HepG2 (cell line): Measurements from ENCODE around the gene KIFC1. TPM values are rescaled to one million over a fixed set of nuclear protein-coding genes. Genes with fewer than 3 reads are reported as not detected.

ENCODE experiments used
- ATAC-seq: fragments of 200-7000 bp; cut with Tn5 transposase; 3 replicates; pipeline ENCODE4 v1.9.1; 2020; ENCODE audit warnings: mild to moderate bottlenecking, moderate library complexity
- BruUV-seq: library from RNA; stranded (reverse); fragments of 400-500 nt; replicated peaks from 2 replicates; lab custom pipeline; 2021; lab: Mats Ljungman, UMichigan
- CTCF ChIA-PET: fragments of 300-600 bp; formaldehyde crosslinking; extraction: SDS; loops from one replicate; lab custom pipeline; 2021; ENCODE audit warnings: low total read pairs, inconsistent platforms, low intra/inter-chr PET ratio; lab: Yijun Ruan, JAX
- POLR2A ChIA-PET: fragments of 350-600 bp; sonication (Branson Sonifier 250); formaldehyde crosslinking; loops from one replicate; lab custom pipeline; 2020; ENCODE audit warnings: antibody characterized with exemption, inconsistent platforms; lab: Yijun Ruan, JAX
- DNase-seq: peaks from one replicate; pipeline ENCODE4 v3.0.0-alpha.2; 2015; ENCODE audit warnings: low spot score
- FAIRE-seq: peaks from 3 replicates; lab custom pipeline; 2011; peaks lifted over from hg19 to GRCh38; lab: Jason Lieb, UNC
- H2AFZ ChIP-seq: one replicate; pipeline ENCODE4 v1.6.1; 2011; ENCODE audit warnings: low read length, inconsistent platforms
- H3K27ac ChIP-seq: fragments of 300-600 bp; 3 replicates; pipeline ENCODE4 v1.8.0; 2011; ENCODE audit warnings: mixed run types, mild to moderate bottlenecking, mixed read lengths, low read length, inconsistent platforms; ENCODE audit not compliant: insufficient read depth; ENCODE audit errors: extremely low read length
- H3K27me3 ChIP-seq, 2 experiments: fragments of 200-600 bp in 1 of 2; 2 replicates in 1 of 2; 3 replicates in 1 of 2; pipeline versions ENCODE4 v1.6.0 to v1.8.0; 2011; ENCODE audit warnings: low read length in 2 of 2, mild to moderate bottlenecking in 2 of 2, moderate library complexity in 2 of 2, inconsistent platforms in 1 of 2; ENCODE audit not compliant: insufficient read depth in 2 of 2, control insufficient read depth in 1 of 2
- H3K36me3 ChIP-seq, 2 experiments: fragments of 200-600 bp in 1 of 2; replicated peaks in 1 of 2; 2 replicates in 1 of 2; 3 replicates in 1 of 2; pipeline versions ENCODE4 v1.5.1 to v1.8.0; 2011; ENCODE audit warnings: low read length in 2 of 2, inconsistent platforms in 1 of 2; ENCODE audit not compliant: insufficient read depth in 2 of 2, control insufficient read depth in 1 of 2
- H3K4me1 ChIP-seq: 2 replicates; pipeline ENCODE4 v1.5.1; 2012; ENCODE audit warnings: low read length, inconsistent platforms; ENCODE audit not compliant: insufficient read depth
- H3K4me2 ChIP-seq: 2 replicates; pipeline ENCODE4 v1.6.0; 2011; ENCODE audit warnings: low read depth, low read length, inconsistent platforms
- H3K4me3 ChIP-seq, 3 experiments: fragments of 200-600 bp in 1 of 3; sonication (generic), shearing (Covaris generic) in 1 of 3; replicated peaks in 1 of 3; 2 replicates each; pipeline ENCODE4 v1.5.1; 2011 to 2016; ENCODE audit warnings: low read length in 3 of 3, inconsistent platforms in 2 of 3, low read depth in 2 of 3, mild to moderate bottlenecking in 2 of 3, control low read depth in 1 of 3, mixed read lengths in 1 of 3; ENCODE audit not compliant: insufficient read depth in 1 of 3
- H3K79me2 ChIP-seq: one replicate; pipeline ENCODE4 v1.6.1; 2011; ENCODE audit warnings: low read length, inconsistent platforms; ENCODE audit not compliant: insufficient read depth
- H3K9ac ChIP-seq: 2 replicates; pipeline ENCODE4 v1.6.0; 2011; ENCODE audit warnings: mild to moderate bottlenecking, low read depth, low read length, inconsistent platforms; ENCODE audit not compliant: insufficient read depth
- H3K9me3 ChIP-seq: 2 replicates; pipeline ENCODE4 v1.5.1; 2012; ENCODE audit warnings: mild to moderate bottlenecking, low read length
- H4K20me1 ChIP-seq: 2 replicates; pipeline ENCODE4 v1.6.0; 2011; ENCODE audit warnings: inconsistent platforms, mild to moderate bottlenecking, low read length, moderate library complexity; ENCODE audit not compliant: insufficient read depth
- CENPBD1 ChIP-seq: sonication (generic); formaldehyde crosslinking; IDR thresholded peaks from 2 replicates; pipeline ENCODE4 v1.8.0; 2022; ENCODE audit warnings: missing genetic modification reagents, low read depth, mild to moderate bottlenecking, borderline replicate concordance
- FOXO1 ChIP-seq: sonication (generic); formaldehyde crosslinking; IDR thresholded peaks from 2 replicates; pipeline ENCODE4 v1.4.0; 2020; ENCODE audit warnings: missing genetic modification reagents
- MLLT10 ChIP-seq: sonication (generic); formaldehyde crosslinking; IDR thresholded peaks from 2 replicates; pipeline ENCODE4 v1.4.0; 2020; ENCODE audit warnings: missing genetic modification reagents
- NFYB ChIP-seq: sonication (generic); formaldehyde crosslinking; IDR thresholded peaks from 2 replicates; pipeline ENCODE4 v1.4.0; 2020; ENCODE audit warnings: missing genetic modification reagents
- RFX3 ChIP-seq: IDR thresholded peaks from 2 replicates; pipeline ENCODE4 v1.6.1; 2016; ENCODE audit warnings: missing biosample characterization, missing genetic modification reagents
- TAF15 ChIP-seq: fragments of 200-400 bp; formaldehyde crosslinking; IDR thresholded peaks from one replicate; pipeline ENCODE4 v1.6.1; 2018; ENCODE audit warnings: mild to moderate bottlenecking, low read depth, low read length; ENCODE audit not compliant: poor library complexity, severe bottlenecking
- TBX3 ChIP-seq: fragments of 450-650 bp; IDR thresholded peaks from 2 replicates; pipeline ENCODE4 v1.6.1; 2017; ENCODE audit warnings: antibody characterized with exemption, mild to moderate bottlenecking, inconsistent platforms, borderline replicate concordance
- ZNF235 ChIP-seq: sonication (generic); formaldehyde crosslinking; IDR thresholded peaks from 2 replicates; pipeline ENCODE4 v1.8.1; 2023; ENCODE audit warnings: mild to moderate bottlenecking, missing genetic modification reagents, borderline replicate concordance
- ZNF557 ChIP-seq: sonication (generic); formaldehyde crosslinking; IDR thresholded peaks from 2 replicates; pipeline ENCODE4 v1.4.0; 2020; ENCODE audit warnings: missing genetic modification reagents
- ZNF646 ChIP-seq: sonication (generic); formaldehyde crosslinking; IDR thresholded peaks from 2 replicates; pipeline ENCODE4 v1.9.0; 2021; ENCODE audit warnings: mild to moderate bottlenecking, missing genetic modification reagents
- ZNF883 ChIP-seq: sonication (generic); formaldehyde crosslinking; IDR thresholded peaks from 2 replicates; pipeline ENCODE4 v1.5.1; 2020; ENCODE audit warnings: mild to moderate bottlenecking, missing genetic modification reagents; ENCODE audit errors: not compliant biosample characterization
- ZNF891 ChIP-seq: sonication (generic); formaldehyde crosslinking; IDR thresholded peaks from 2 replicates; pipeline ENCODE4 v1.5.0; 2020; ENCODE audit warnings: mild to moderate bottlenecking, missing genetic modification reagents
- WGBS: methylation state at CpG from one replicate; pipeline ENCODE4 v1.1.6; 2017; ENCODE audit warnings: low lambda C conversion rate; 5-methylcytosine and 5-hydroxymethylcytosine counted together
- in situ Hi-C: cut with HindIII; loops from 2 replicates; pipeline ENCODE4 v1.10.0; 2017; ENCODE audit warnings: low pct_unique_long_range_greater_than_20kb; ENCODE audit not compliant: extremely low pct_ligation_motif_present
- intact Hi-C: fragments of 100-400 bp; cut with micrococcal nuclease; formaldehyde crosslinking; loops from one replicate; pipeline ENCODE4 v1.10.0; 2022; ENCODE audit not compliant: unreplicated experiment
- polyA plus RNA-seq, 8 experiments: library from polyadenylated mRNA; depleted of rRNA in 3 of 8; stranded (reverse) in 7 of 8; unstranded in 1 of 8; fragments of >200 nt; fragmentation: Illumina TruSeq in 4 of 8; extraction: Trizol in 4 of 8; gene quantifications; 2 replicates each; pipeline versions ENCODE4 v1.2.1 to v1.2.3, GENCODE V29; 2011 to 2016; ENCODE audit warnings: low read depth in 4 of 8, missing spikeins in 1 of 8, mixed read lengths in 1 of 8; ENCODE audit not compliant: insufficient read depth in 1 of 8
- total RNA-seq, 5 experiments: library from RNA; depleted of rRNA; stranded (reverse); fragments of >200 nt; fragmentation: Illumina TruSeq; extraction: Trizol; gene quantifications; 2 replicates each; pipeline ENCODE4 v1.2.3, GENCODE V29; 2016; ENCODE audit warnings: low read depth in 1 of 5
- TF ChIP-seq, protein P1 (sequence below): sonication (generic); formaldehyde crosslinking; IDR thresholded peaks from 2 replicates; pipeline ENCODE4 v1.5.1; 2020; ENCODE audit warnings: missing genetic modification reagents, mild to moderate bottlenecking, borderline replicate concordance
- TF ChIP-seq, protein P2 (sequence below), 2 experiments: fragments of 450-650 bp in 1 of 2; sonication (generic) in 1 of 2; formaldehyde crosslinking; IDR thresholded peaks; 2 replicates each; pipeline versions ENCODE4 v1.5.0 to v1.8.0; 2020 to 2022; ENCODE audit warnings: mild to moderate bottlenecking in 1 of 2, missing genetic modification reagents in 1 of 2

KIFC1 gene
- total and polyA plus RNA-seq, 2 of the 13 experiments (the other 11 are each of a cell fraction or from before 2014, with no cell fraction given) = 25.0 to 45.5 TPM

- CTCF ChIA-PET = no interaction called here
- BruUV-seq = no TSS peak
- Histone ChIP-seq H3K27me3 (peaks cover 0 to 3% of the 10 kb centered on the region in 2 experiments; a peak in 1 of 5 replicates), H3K27ac (no peak overlapping the region), H3K36me3 (no peaks in the 10 kb centered on the region), H3K9ac (no peak overlapping the region), H3K79me2 (no peaks in the 10 kb centered on the region), H3K4me3 (no peak overlapping the region), H3K4me1 (peaks cover 57% of the 10 kb centered on the region), H3K4me2 (no peak overlapping the region; the same call in 1 of the 2 replicates), H2AFZ (no peak overlapping the region), H3K9me3 (no peaks in the 10 kb centered on the region), H4K20me1 (no peaks in the 10 kb centered on the region)
- in situ Hi-C loops = no loop called here
- intact Hi-C loops = loop anchor here (1.0 kb wide), 1 partner anchor 25 kb away; the partner anchor contains the start of gene ZBTB9
- POLR2A ChIA-PET = interaction anchor here (1.2 to 3.5 kb wide), 2 partner anchors 11 to 25 kb away, joined by 5 to 23 read pairs; partner anchors contain the start of genes CUTA, SYNGAP1 and ZBTB9
- ATAC-seq (peak; percentile 4; the same call in 1 of the 3 replicates), DNase-seq (no peak), FAIRE-seq (no peak)
- WGBS = 45% methylated on average over 5 of the region's 5 CpGs
- TF ChIP-seq FOXO1 (CRISPR knock-in tag) = no peak
- TF ChIP-seq TBX3 = no peak
- TF ChIP-seq, protein P1, sequence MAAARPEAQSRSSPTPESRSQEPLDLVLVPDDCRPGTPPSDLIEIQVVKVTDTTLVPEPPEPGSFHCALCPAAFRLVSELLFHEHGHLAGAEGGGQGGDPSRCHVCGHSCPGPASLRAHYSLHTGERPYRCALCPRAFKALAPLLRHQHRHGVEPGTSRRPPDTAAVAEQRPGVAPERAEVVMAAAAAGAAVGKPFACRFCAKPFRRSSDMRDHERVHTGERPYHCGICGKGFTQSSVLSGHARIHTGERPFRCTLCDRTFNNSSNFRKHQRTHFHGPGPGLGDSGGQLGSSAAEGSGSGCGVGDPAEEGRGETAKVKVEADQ (CRISPR knock-in tag) = 0 out of 2 replicates have a peak, but pooled peaks have one; percentile 46
- no peak for TF ChIP-seq ZNF557 (CRISPR knock-in tag)
- TF ChIP-seq RFX3 = no peak
- TF ChIP-seq NFYB (CRISPR knock-in tag) = no peak
- no peak for TF ChIP-seq CENPBD1 (CRISPR knock-in tag)
- no peak for TF ChIP-seq TAF15
- peak; percentile 27 for TF ChIP-seq ZNF883 (CRISPR knock-in tag)
- TF ChIP-seq MLLT10 (CRISPR knock-in tag) = no peak
- no peak for TF ChIP-seq ZNF235 (CRISPR knock-in tag)
- TF ChIP-seq, protein P2, sequence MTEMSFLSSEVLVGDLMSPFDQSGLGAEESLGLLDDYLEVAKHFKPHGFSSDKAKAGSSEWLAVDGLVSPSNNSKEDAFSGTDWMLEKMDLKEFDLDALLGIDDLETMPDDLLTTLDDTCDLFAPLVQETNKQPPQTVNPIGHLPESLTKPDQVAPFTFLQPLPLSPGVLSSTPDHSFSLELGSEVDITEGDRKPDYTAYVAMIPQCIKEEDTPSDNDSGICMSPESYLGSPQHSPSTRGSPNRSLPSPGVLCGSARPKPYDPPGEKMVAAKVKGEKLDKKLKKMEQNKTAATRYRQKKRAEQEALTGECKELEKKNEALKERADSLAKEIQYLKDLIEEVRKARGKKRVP (CRISPR knock-in tag; IDR thresholded peaks at IDR 0.05) = no peak
- 0 out of 2 replicates have a peak, but pooled peaks have one; percentile 38 for TF ChIP-seq ZNF891 (CRISPR knock-in tag)
- peak; percentile 71; the same call in 1 of the 2 replicates for TF ChIP-seq ZNF646 (CRISPR knock-in tag)
Observed at GRCh38 chr6:33428966-33429749, 37.5 kb downstream of the KIFC1 start.
